Measurements from ENCODE around the gene WBP2NL. TPM values are rescaled to one million over a fixed set of nuclear protein-coding genes. Genes with fewer than 3 reads are reported as not detected.
A peak's percentile ranks its signal among the peaks of the same experiment; 100 is the strongest.

The WBP2NL gene
- total and polyA plus RNA-seq, 2 of the 8 experiments (the other 6 are each of a cell fraction or from before 2014, with no cell fraction given), result not detected

- no peak within 1 kb of the TSS for H3K18ac ChIP-seq (ENCODE audit: extremely low read depth, low read length)
- POLR2A ChIA-PET (ENCODE audit: partially characterized antibody), result interaction anchor here (0.6 to 3.8 kb wide), 3 partner anchors 16 to 121 kb away, joined by 3 to 13 read pairs (median 3); partner anchors contain the start of gene NDUFA6
Observed at GRCh38 chr22:41969110-41969646, 29.4 kb upstream of the WBP2NL start, which contains the start of gene SEPTIN3. SEPTIN3 (plus strand) TSS chr22:41969443; CDS start chr22:41971493, 2,050 bp downstream.

More at GRCh38 chr22:41969110-41969646, 29.4 kb upstream of the WBP2NL start, which contains the start of gene SEPTIN3:
- Histone ChIP-seq H2BK12ac (ENCODE audit: low read depth, low read length) (peak within 1 kb of the TSS; percentile 53; the same call in 1 of the 2 replicates), H2AFZ (ENCODE audit: low read length) (no peak within 1 kb of the TSS), H4K5ac (ENCODE audit: insufficient read length, low read depth, low read length) (no peak within 1 kb of the TSS), H3K9ac (replicated peaks in 1 of 4; ENCODE audit: extremely low read depth in 1 of 4, low read depth in 3 of 4, low read length in 3 of 4) (no peak within 1 kb of the TSS), H4K8ac (ENCODE audit: extremely low read depth, insufficient read depth, low read length) (peak within 1 kb of the TSS; percentile 82), H3K14ac (ENCODE audit: insufficient read length) (no peak within 1 kb of the TSS), H3K36me3 (ENCODE audit: control insufficient read depth in 2 of 4, insufficient read depth in 4 of 4, low read length in 3 of 4) (no peaks in the 10 kb centered on the region), H3K27me3 (replicated peaks in 1 of 4; ENCODE audit: control insufficient read depth in 3 of 4, extremely low read depth in 1 of 4, insufficient read depth in 3 of 4, low read length in 3 of 4) (peaks cover 0 to 5% (median 2%) of the 10 kb centered on the region in 4 experiments; a peak in 4 of 7 replicates), H3K23me2 (ENCODE audit: low read depth, low read length) (no peaks in the 10 kb centered on the region), H4K91ac (replicated peaks; ENCODE audit: insufficient read length, low read length) (no peak within 1 kb of the TSS), H2AK5ac (ENCODE audit: low read depth, low read length) (0 out of 2 replicates have a peak within 1 kb of the TSS, but pooled peaks have one; percentile 14), H3K4ac (replicated peaks; ENCODE audit: insufficient read length, low read depth, low read length) (no peak within 1 kb of the TSS), H3K79me2 (ENCODE audit: control insufficient read depth in 1 of 2, insufficient read depth in 2 of 2, low read length in 2 of 2) (no peaks in the 10 kb centered on the region), H2BK5ac (ENCODE audit: low read depth, low read length) (no peak within 1 kb of the TSS), H3K4me1 (replicated peaks in 1 of 4; ENCODE audit: control insufficient read depth in 3 of 4, insufficient read depth in 4 of 4, low read length in 3 of 4) (peaks cover 0 to 13% (median 3%) of the 10 kb centered on the region in 4 experiments; a peak in 5 of 7 replicates), H3K4me3 (ENCODE audit: extremely low read depth in 1 of 4, insufficient read depth in 2 of 4, low read depth in 3 of 4, low read length in 4 of 4) (no peak within 1 kb of the TSS), H3K4me2 (ENCODE audit: insufficient read depth in 1 of 2, low read depth in 2 of 2, low read length in 2 of 2) (no peak within 1 kb of the TSS), H2BK20ac (ENCODE audit: low read length) (no peak within 1 kb of the TSS), H3K56ac (replicated peaks; ENCODE audit: insufficient read length, low read depth, low read length) (no peak within 1 kb of the TSS), H4K20me1 (replicated peaks in 1 of 2; ENCODE audit: control insufficient read depth in 1 of 2, insufficient read depth in 2 of 2, low read length in 2 of 2) (no peaks in the 10 kb centered on the region), H3K9me3 (ENCODE audit: insufficient read depth in 2 of 2, low read depth in 1 of 2, low read length in 1 of 2) (no peaks in the 10 kb centered on the region), H3K23ac (ENCODE audit: insufficient read length) (no peak within 1 kb of the TSS), H3K27ac (ENCODE audit: low read depth, low read length) (no peak within 1 kb of the TSS), H3K79me1 (ENCODE audit: low read depth, low read length) (no peaks in the 10 kb centered on the region), H2BK120ac (replicated peaks; ENCODE audit: low read depth, low read length) (no peak within 1 kb of the TSS), H2BK15ac (ENCODE audit: low read length) (0 out of 2 replicates have a peak within 1 kb of the TSS, but pooled peaks have one; percentile 14)
- DNase-seq (ENCODE audit: low read depth in 1 of 2, low spot score in 2 of 2), result no peak
- TF ChIP-seq ZNF274 (IDR thresholded peaks at IDR 0.05; ENCODE audit: borderline replicate concordance, extremely low read depth, low read length) (no peak), YY1 (IDR thresholded peaks at IDR 0.05; ENCODE audit: low read depth, low read length) (peak; percentile 48; the same call in 1 of the 2 replicates)
- FAIRE-seq, result no peak
- WGBS, 2 experiments (ENCODE audit: extremely low coverage in 1 of 2, insufficient coverage in 1 of 2, insufficient read length in 1 of 2, insufficient replicate concordance in 2 of 2, low coverage in 1 of 2, low lambda C conversion rate in 2 of 2, missing lambda C conversion rate in 1 of 2), result 67% methylated on average over 8 of the region's 8 CpGs; no CpG with 5 or more reads in 1 of the 2 experiments
- CTCF ChIA-PET (ENCODE audit: partially characterized antibody), result interaction anchor here (0.9 to 10.8 kb wide), 11 partner anchors 9 to 475 kb away, joined by 3 to 116 read pairs (median 4); no protein-coding TSS in a partner anchor

All from H1 (cell line).